HepG2 (cell line): ENCODE data around the gene CACNA1I. TPM values are rescaled to one million over a fixed set of nuclear protein-coding genes. Genes with fewer than 3 reads are reported as not detected.

ENCODE experiments used
- ATAC-seq: fragments of 200-7000 bp; cut with Tn5 transposase; 3 replicates; pipeline ENCODE4 v1.9.1; 2020; ENCODE audit warnings: mild to moderate bottlenecking, moderate library complexity
- BruUV-seq: library from RNA; stranded (reverse); fragments of 400-500 nt; replicated peaks from 2 replicates; lab custom pipeline; 2021; lab: Mats Ljungman, UMichigan
- CTCF ChIA-PET: fragments of 300-600 bp; formaldehyde crosslinking; extraction: SDS; loops from one replicate; lab custom pipeline; 2021; ENCODE audit warnings: low total read pairs, inconsistent platforms, low intra/inter-chr PET ratio; lab: Yijun Ruan, JAX
- POLR2A ChIA-PET: fragments of 350-600 bp; sonication (Branson Sonifier 250); formaldehyde crosslinking; loops from one replicate; lab custom pipeline; 2020; ENCODE audit warnings: antibody characterized with exemption, inconsistent platforms; lab: Yijun Ruan, JAX
- DNase-seq: peaks from one replicate; pipeline ENCODE4 v3.0.0-alpha.2; 2015; ENCODE audit warnings: low spot score
- FAIRE-seq: peaks from 3 replicates; lab custom pipeline; 2011; peaks lifted over from hg19 to GRCh38; lab: Jason Lieb, UNC
- H2AFZ ChIP-seq: one replicate; pipeline ENCODE4 v1.6.1; 2011; ENCODE audit warnings: low read length, inconsistent platforms
- H3K27ac ChIP-seq: fragments of 300-600 bp; 3 replicates; pipeline ENCODE4 v1.8.0; 2011; ENCODE audit warnings: mixed run types, mild to moderate bottlenecking, mixed read lengths, low read length, inconsistent platforms; ENCODE audit not compliant: insufficient read depth; ENCODE audit errors: extremely low read length
- H3K27me3 ChIP-seq, 2 experiments: fragments of 200-600 bp in 1 of 2; 2 replicates in 1 of 2; 3 replicates in 1 of 2; pipeline versions ENCODE4 v1.6.0 to v1.8.0; 2011; ENCODE audit warnings: low read length in 2 of 2, mild to moderate bottlenecking in 2 of 2, moderate library complexity in 2 of 2, inconsistent platforms in 1 of 2; ENCODE audit not compliant: insufficient read depth in 2 of 2, control insufficient read depth in 1 of 2
- H3K36me3 ChIP-seq, 2 experiments: fragments of 200-600 bp in 1 of 2; replicated peaks in 1 of 2; 2 replicates in 1 of 2; 3 replicates in 1 of 2; pipeline versions ENCODE4 v1.5.1 to v1.8.0; 2011; ENCODE audit warnings: low read length in 2 of 2, inconsistent platforms in 1 of 2; ENCODE audit not compliant: insufficient read depth in 2 of 2, control insufficient read depth in 1 of 2
- H3K4me1 ChIP-seq: 2 replicates; pipeline ENCODE4 v1.5.1; 2012; ENCODE audit warnings: low read length, inconsistent platforms; ENCODE audit not compliant: insufficient read depth
- H3K4me2 ChIP-seq: 2 replicates; pipeline ENCODE4 v1.6.0; 2011; ENCODE audit warnings: low read depth, low read length, inconsistent platforms
- H3K4me3 ChIP-seq, 3 experiments: fragments of 200-600 bp in 1 of 3; sonication (generic), shearing (Covaris generic) in 1 of 3; replicated peaks in 1 of 3; 2 replicates each; pipeline ENCODE4 v1.5.1; 2011 to 2016; ENCODE audit warnings: low read length in 3 of 3, inconsistent platforms in 2 of 3, low read depth in 2 of 3, mild to moderate bottlenecking in 2 of 3, control low read depth in 1 of 3, mixed read lengths in 1 of 3; ENCODE audit not compliant: insufficient read depth in 1 of 3
- H3K79me2 ChIP-seq: one replicate; pipeline ENCODE4 v1.6.1; 2011; ENCODE audit warnings: low read length, inconsistent platforms; ENCODE audit not compliant: insufficient read depth
- H3K9ac ChIP-seq: 2 replicates; pipeline ENCODE4 v1.6.0; 2011; ENCODE audit warnings: mild to moderate bottlenecking, low read depth, low read length, inconsistent platforms; ENCODE audit not compliant: insufficient read depth
- H3K9me3 ChIP-seq: 2 replicates; pipeline ENCODE4 v1.5.1; 2012; ENCODE audit warnings: mild to moderate bottlenecking, low read length
- H4K20me1 ChIP-seq: 2 replicates; pipeline ENCODE4 v1.6.0; 2011; ENCODE audit warnings: inconsistent platforms, mild to moderate bottlenecking, low read length, moderate library complexity; ENCODE audit not compliant: insufficient read depth
- HNRNPLL ChIP-seq: fragments of 200-400 bp; formaldehyde crosslinking; IDR thresholded peaks from 2 replicates; pipeline ENCODE4 v1.6.1; 2017; ENCODE audit warnings: mild to moderate bottlenecking, low read depth, low read length; ENCODE audit not compliant: poor library complexity, severe bottlenecking
- HOXA9 ChIP-seq: sonication (generic); formaldehyde crosslinking; IDR thresholded peaks from 2 replicates; pipeline ENCODE4 v1.8.1; 2022; ENCODE audit warnings: missing genetic modification reagents, mild to moderate bottlenecking, moderate library complexity, borderline replicate concordance
- NBN ChIP-seq: fragments of 450-650 bp; conservative IDR thresholded peaks from 2 replicates; pipeline ENCODE4 v1.6.1; 2017
- TOPORS ChIP-seq: sonication (generic); formaldehyde crosslinking; IDR thresholded peaks from 2 replicates; pipeline ENCODE4 v1.8.0; 2023; ENCODE audit warnings: mild to moderate bottlenecking, missing genetic modification reagents
- ZNF124 ChIP-seq: sonication (generic); formaldehyde crosslinking; IDR thresholded peaks from 2 replicates; pipeline ENCODE4 v1.4.0; 2020; ENCODE audit warnings: missing genetic modification reagents
- ZNF253 ChIP-seq: sonication (generic); formaldehyde crosslinking; IDR thresholded peaks from 2 replicates; pipeline ENCODE4 v1.8.0; 2022; ENCODE audit warnings: mild to moderate bottlenecking, missing genetic modification reagents, borderline replicate concordance
- ZSCAN21 ChIP-seq: sonication (generic); formaldehyde crosslinking; IDR thresholded peaks from 2 replicates; pipeline ENCODE4 v1.8.0; 2022; ENCODE audit warnings: mild to moderate bottlenecking, missing genetic modification reagents, moderate library complexity, borderline replicate concordance
- WGBS: methylation state at CpG from one replicate; pipeline ENCODE4 v1.1.6; 2017; ENCODE audit warnings: low lambda C conversion rate; 5-methylcytosine and 5-hydroxymethylcytosine counted together
- in situ Hi-C: cut with HindIII; loops from 2 replicates; pipeline ENCODE4 v1.10.0; 2017; ENCODE audit warnings: low pct_unique_long_range_greater_than_20kb; ENCODE audit not compliant: extremely low pct_ligation_motif_present
- intact Hi-C: fragments of 100-400 bp; cut with micrococcal nuclease; formaldehyde crosslinking; loops from one replicate; pipeline ENCODE4 v1.10.0; 2022; ENCODE audit not compliant: unreplicated experiment
- polyA plus RNA-seq, 8 experiments: library from polyadenylated mRNA; depleted of rRNA in 3 of 8; stranded (reverse) in 7 of 8; unstranded in 1 of 8; fragments of >200 nt; fragmentation: Illumina TruSeq in 4 of 8; extraction: Trizol in 4 of 8; gene quantifications; 2 replicates each; pipeline versions ENCODE4 v1.2.1 to v1.2.3, GENCODE V29; 2011 to 2016; ENCODE audit warnings: low read depth in 4 of 8, missing spikeins in 1 of 8, mixed read lengths in 1 of 8; ENCODE audit not compliant: insufficient read depth in 1 of 8
- total RNA-seq, 5 experiments: library from RNA; depleted of rRNA; stranded (reverse); fragments of >200 nt; fragmentation: Illumina TruSeq; extraction: Trizol; gene quantifications; 2 replicates each; pipeline ENCODE4 v1.2.3, GENCODE V29; 2016; ENCODE audit warnings: low read depth in 1 of 5
- TF ChIP-seq, protein P1 (sequence below): sonication (generic); formaldehyde crosslinking; IDR thresholded peaks from 2 replicates; pipeline ENCODE4 v1.4.0; 2020; ENCODE audit warnings: missing genetic modification reagents, borderline replicate concordance

Gene CACNA1I
- total and polyA plus RNA-seq, 2 of the 13 experiments (the other 11 are each of a cell fraction or from before 2014, with no cell fraction given) = not detected

DNA sequence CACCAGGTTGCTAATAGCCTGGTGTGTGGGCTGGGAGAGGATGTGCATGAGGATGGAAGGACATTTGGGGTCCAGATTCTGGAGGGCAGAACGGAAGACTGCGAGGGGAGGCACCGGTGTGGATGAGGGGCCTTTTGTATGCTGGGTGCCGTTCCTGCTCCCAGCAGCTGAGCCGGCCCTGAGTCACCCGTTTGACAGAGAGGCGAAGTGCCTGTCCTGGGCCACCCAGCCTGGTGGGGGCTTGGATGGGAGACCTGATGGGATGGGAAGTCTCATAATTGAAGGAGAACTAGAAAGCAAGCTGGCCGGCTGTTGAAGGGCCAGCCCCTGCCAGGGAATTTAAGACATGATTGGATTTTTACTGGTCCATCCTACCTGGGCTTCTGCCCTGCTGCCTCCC is 10.8 kb downstream of the CACNA1I start (continued):
- TF ChIP-seq, protein P1, sequence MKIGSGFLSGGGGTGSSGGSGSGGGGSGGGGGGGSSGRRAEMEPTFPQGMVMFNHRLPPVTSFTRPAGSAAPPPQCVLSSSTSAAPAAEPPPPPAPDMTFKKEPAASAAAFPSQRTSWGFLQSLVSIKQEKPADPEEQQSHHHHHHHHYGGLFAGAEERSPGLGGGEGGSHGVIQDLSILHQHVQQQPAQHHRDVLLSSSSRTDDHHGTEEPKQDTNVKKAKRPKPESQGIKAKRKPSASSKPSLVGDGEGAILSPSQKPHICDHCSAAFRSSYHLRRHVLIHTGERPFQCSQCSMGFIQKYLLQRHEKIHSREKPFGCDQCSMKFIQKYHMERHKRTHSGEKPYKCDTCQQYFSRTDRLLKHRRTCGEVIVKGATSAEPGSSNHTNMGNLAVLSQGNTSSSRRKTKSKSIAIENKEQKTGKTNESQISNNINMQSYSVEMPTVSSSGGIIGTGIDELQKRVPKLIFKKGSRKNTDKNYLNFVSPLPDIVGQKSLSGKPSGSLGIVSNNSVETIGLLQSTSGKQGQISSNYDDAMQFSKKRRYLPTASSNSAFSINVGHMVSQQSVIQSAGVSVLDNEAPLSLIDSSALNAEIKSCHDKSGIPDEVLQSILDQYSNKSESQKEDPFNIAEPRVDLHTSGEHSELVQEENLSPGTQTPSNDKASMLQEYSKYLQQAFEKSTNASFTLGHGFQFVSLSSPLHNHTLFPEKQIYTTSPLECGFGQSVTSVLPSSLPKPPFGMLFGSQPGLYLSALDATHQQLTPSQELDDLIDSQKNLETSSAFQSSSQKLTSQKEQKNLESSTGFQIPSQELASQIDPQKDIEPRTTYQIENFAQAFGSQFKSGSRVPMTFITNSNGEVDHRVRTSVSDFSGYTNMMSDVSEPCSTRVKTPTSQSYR (CRISPR knock-in tag) = no peak
- TF ChIP-seq ZNF253 (CRISPR knock-in tag) (no peak), HOXA9 (CRISPR knock-in tag) (no peak)

DNA sequence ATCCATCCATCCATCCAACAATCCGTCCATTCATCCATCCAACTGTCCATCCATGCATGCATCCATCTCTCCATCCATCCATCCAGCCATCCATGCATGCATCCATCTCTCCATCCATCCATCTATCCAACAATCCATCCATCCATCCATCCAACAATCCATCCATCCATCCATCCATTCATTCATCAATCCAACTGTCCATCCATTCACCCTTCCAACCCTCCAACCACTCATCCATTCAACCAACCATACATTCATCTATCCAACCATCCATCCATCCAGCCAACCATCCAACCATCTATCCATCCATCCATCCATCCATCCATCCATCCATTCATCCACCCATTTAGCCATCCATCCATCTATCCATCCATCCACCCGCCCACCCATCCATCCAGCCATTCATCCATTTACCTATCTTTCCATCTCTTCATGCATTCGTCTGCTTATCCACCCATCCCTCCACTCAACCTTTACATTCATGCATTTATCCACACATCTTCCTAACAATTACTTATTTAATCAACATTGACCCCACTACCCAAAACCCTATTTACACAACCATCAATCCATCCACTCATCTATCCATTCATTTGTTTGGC is 12.6 kb downstream of the CACNA1I start:
- ChIA-PET CTCF (no interaction called here), POLR2A (no interaction called here)
- in situ Hi-C loops (no loop called here), intact Hi-C loops (no loop called here)
- Histone ChIP-seq H3K9ac (no peak overlapping the region), H3K4me1 (no peaks in the 10 kb centered on the region), H3K4me2 (no peak overlapping the region), H3K4me3 (no peak overlapping the region), H3K79me2 (no peaks in the 10 kb centered on the region), H3K36me3 (no peaks in the 10 kb centered on the region), H3K9me3 (no peaks in the 10 kb centered on the region), H2AFZ (no peak overlapping the region), H3K27ac (no peak overlapping the region), H4K20me1 (no peaks in the 10 kb centered on the region), H3K27me3 (peaks cover 3 to 24% of the 10 kb centered on the region in 2 experiments; a peak in 4 of 5 replicates)
- BruUV-seq = no TSS peak
- DNase-seq = no peak
- no peak for ATAC-seq
- TF ChIP-seq NBN = no peak
- no peak for TF ChIP-seq TOPORS (CRISPR knock-in tag)
- no peak for TF ChIP-seq ZNF124
- TF ChIP-seq ZSCAN21 = no peak
- TF ChIP-seq HNRNPLL = no peak
- no peak for FAIRE-seq
- under 1% methylated on average over 3 of the region's 3 CpGs for WGBS
